ENCODE results near the gene NPHP4. TPM values are rescaled to one million over a fixed set of nuclear protein-coding genes. Genes with fewer than 3 reads are reported as not detected.

NPHP4 gene
- total RNA-seq, 4 donors from 2014 or later = 6.7 to 19.9 (median 10.5) TPM

DNA sequence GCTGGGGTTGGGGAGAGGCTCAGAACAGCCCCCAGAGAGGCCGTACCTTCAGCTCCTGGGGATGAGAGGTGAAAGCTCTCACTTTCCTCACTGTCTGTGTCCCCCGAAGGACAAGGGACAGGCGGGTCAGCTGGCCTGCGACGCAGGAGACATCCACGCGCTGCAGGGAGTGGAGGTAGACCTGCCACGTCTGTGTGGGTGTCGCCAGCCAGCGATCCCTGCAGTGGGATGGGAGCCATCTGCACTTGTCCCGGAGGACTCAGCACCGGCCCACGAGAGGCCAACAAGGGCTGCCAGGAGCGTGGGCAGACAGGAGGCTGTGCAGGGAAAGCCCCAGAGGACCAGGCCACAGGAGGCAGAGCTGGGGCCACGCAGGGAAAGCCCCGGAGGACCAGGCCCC lies 127.2 kb downstream of the NPHP4 start:
- H3K36me3 ChIP-seq = peaks cover 0 to 2% (median 0%) of the 10 kb centered on the region in 4 donors
- no peaks in the 10 kb centered on the region for H3K4me1 ChIP-seq
- no peak overlapping the region for H3K27ac ChIP-seq
- no peak for TF ChIP-seq POLR2A (IDR thresholded peaks at IDR 0.05)
- TF ChIP-seq EP300 (IDR thresholded peaks at IDR 0.05; ENCODE audit: low read depth) = no peak
- TF ChIP-seq, protein P1, sequence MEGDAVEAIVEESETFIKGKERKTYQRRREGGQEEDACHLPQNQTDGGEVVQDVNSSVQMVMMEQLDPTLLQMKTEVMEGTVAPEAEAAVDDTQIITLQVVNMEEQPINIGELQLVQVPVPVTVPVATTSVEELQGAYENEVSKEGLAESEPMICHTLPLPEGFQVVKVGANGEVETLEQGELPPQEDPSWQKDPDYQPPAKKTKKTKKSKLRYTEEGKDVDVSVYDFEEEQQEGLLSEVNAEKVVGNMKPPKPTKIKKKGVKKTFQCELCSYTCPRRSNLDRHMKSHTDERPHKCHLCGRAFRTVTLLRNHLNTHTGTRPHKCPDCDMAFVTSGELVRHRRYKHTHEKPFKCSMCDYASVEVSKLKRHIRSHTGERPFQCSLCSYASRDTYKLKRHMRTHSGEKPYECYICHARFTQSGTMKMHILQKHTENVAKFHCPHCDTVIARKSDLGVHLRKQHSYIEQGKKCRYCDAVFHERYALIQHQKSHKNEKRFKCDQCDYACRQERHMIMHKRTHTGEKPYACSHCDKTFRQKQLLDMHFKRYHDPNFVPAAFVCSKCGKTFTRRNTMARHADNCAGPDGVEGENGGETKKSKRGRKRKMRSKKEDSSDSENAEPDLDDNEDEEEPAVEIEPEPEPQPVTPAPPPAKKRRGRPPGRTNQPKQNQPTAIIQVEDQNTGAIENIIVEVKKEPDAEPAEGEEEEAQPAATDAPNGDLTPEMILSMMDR (IDR thresholded peaks at IDR 0.05) = no peak
- no peak for TF ChIP-seq POLR2AphosphoS5 (IDR thresholded peaks at IDR 0.05)
- in situ Hi-C loops (cut with MboI; ENCODE audit: low pct_ligation_motif_present in 1 of 4, low pct_unique_long_range_greater_than_20kb in 1 of 4, low sequenced_read_pairs in 3 of 4) = no loop called here
- H3K9me3 ChIP-seq = no peaks in the 10 kb centered on the region
- WGBS, 2 donors (ENCODE audit: low coverage in 1 of 2) = 90% methylated on average over 15 of the region's 16 CpGs; no CpG with 5 or more reads in 1 of the 2 donors
- no peaks in the 10 kb centered on the region for H3K27me3 ChIP-seq
- no peak for DNase-seq
- H3K4me3 ChIP-seq = no peak overlapping the region
- intact Hi-C loops (cut with DNase I; ENCODE audit: low total_unique reads) = no loop called here

DNA sequence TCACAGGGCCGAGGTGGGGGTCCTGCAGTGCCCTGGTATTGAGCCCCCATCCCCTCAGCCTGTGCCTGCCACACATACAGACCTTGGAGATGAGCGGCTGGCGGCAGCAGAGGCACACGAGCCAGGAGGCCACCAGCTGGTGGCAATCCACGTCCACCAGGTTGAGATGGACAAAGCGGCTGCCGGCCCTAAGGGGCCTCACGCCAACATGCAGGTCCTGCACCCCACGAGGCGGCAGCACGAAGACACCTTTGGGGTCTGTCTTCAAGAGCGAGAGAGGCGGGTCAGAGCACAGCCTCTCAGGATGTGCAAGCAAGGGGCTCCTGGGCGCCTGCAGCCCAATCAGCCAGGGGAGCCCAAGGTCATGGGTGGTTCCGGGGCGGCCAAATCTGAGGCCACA lies 128.0 kb downstream of the NPHP4 start:
- no peaks in the 10 kb centered on the region for H3K27me3 ChIP-seq
- no peak overlapping the region for H3K4me3 ChIP-seq
- no peaks in the 10 kb centered on the region for H3K4me1 ChIP-seq
- H3K27ac ChIP-seq = no peak overlapping the region
- intact Hi-C loops (cut with DNase I; ENCODE audit: low total_unique reads) = no loop called here
- H3K9me3 ChIP-seq = no peaks in the 10 kb centered on the region
- DNase-seq = no peak
- TF ChIP-seq EP300 (IDR thresholded peaks at IDR 0.05; ENCODE audit: low read depth) = no peak
- TF ChIP-seq, protein P1 (IDR thresholded peaks at IDR 0.05) = no peak
- no peak for TF ChIP-seq POLR2AphosphoS5 (IDR thresholded peaks at IDR 0.05)
- TF ChIP-seq POLR2A (IDR thresholded peaks at IDR 0.05) = no peak
- in situ Hi-C loops (cut with MboI; ENCODE audit: low pct_ligation_motif_present in 1 of 4, low pct_unique_long_range_greater_than_20kb in 1 of 4, low sequenced_read_pairs in 3 of 4) = no loop called here
- H3K36me3 ChIP-seq = peaks cover 0 to 2% (median 0%) of the 10 kb centered on the region in 4 donors
- 96% methylated on average over 16 of the region's 16 CpGs; no CpG with 5 or more reads in 1 of the 2 donors for WGBS, 2 donors (ENCODE audit: low coverage in 1 of 2)

DNA sequence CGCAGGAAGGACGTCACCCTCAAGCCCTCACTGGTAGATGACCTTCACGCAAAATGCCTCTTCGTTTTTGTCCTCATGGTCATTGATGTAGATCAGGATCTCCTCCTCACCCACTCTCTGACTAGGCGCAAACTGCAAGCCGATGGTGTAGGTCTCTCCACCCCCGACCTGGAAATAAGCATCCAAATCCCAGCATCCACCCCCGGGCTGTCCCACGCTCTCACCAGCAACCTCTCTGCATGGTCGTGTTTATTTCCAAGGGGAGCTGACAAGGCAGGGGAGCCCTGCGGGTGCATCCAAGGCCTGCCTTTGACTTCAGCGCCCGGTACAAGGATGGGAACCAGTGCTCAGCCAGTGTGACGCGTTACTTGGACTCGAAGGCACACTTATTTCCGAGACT lies 129.0 kb downstream of the NPHP4 start:
- intact Hi-C loops (cut with DNase I; ENCODE audit: low total_unique reads) (no loop called here), in situ Hi-C loops (cut with MboI; ENCODE audit: low pct_ligation_motif_present in 1 of 4, low pct_unique_long_range_greater_than_20kb in 1 of 4, low sequenced_read_pairs in 3 of 4) (no loop called here)
- no peaks in the 10 kb centered on the region for H3K27me3 ChIP-seq
- no peaks in the 10 kb centered on the region for H3K9me3 ChIP-seq
- H3K4me3 ChIP-seq = no peak overlapping the region
- 93% methylated on average over 17 of the region's 17 CpGs; no CpG with 5 or more reads in 1 of the 2 donors for WGBS, 2 donors (ENCODE audit: low coverage in 1 of 2)
- H3K4me1 ChIP-seq = no peaks in the 10 kb centered on the region
- TF ChIP-seq, protein P1 (IDR thresholded peaks at IDR 0.05) = no peak
- TF ChIP-seq POLR2A (IDR thresholded peaks at IDR 0.05) (no peak), EP300 (IDR thresholded peaks at IDR 0.05; ENCODE audit: low read depth) (no peak), POLR2AphosphoS5 (IDR thresholded peaks at IDR 0.05) (no peak)
- DNase-seq = no peak
- H3K27ac ChIP-seq = no peak overlapping the region
- peaks cover 0 to 2% (median 0%) of the 10 kb centered on the region in 4 donors for H3K36me3 ChIP-seq

DNA sequence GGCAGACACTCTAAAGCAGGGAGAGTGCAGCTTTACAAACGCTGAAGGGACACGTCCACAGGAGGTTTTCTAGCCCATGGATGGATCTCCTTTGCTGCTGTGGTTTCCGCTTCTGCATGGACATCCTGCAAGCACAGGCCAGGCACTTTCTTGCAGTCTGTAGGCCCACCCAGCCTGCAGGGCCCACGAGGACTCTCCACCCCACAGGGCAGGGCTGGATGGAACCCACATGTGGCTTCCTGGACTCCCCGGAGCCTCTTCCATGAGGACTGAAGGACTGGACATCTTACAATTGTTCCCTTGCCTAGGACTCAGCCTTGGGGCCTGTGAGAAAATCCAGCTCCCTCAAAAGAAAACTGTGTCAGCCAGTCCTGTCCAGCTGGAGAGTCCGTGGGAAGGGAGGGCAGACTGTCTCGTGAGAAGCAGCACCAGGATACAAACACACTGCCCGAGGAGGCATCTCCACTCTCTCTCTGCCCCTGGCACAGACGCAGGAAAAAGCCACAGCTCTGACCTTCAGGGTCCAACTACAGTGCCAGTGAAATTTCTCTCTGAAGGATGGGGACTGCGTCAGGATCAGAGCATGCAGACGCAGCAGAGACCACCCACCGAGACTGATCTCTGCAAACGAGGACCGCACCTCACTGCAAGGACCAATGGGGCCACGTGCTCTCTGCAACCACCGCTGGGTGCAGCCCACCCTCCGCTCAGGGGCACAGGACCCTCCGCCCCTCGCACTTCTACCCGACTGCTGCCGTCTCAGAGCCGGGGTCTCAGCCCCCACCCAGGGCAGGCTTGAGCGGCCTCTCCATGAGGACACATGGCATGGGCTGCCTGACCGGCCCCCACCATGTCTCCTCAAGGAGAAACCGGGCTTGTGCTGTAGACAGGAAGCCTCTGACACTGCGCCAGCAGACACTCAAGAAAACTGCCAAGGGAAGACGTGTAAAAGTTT lies 130.1 kb downstream of the NPHP4 start:
- Histone ChIP-seq H3K4me3 (no peak overlapping the region), H3K9me3 (no peaks in the 10 kb centered on the region), H3K27me3 (no peaks in the 10 kb centered on the region), H3K36me3 (peaks cover 0 to 2% (median 0%) of the 10 kb centered on the region in 4 donors), H3K27ac (no peak overlapping the region), H3K4me1 (no peaks in the 10 kb centered on the region)
- 88% methylated on average over 26 of the region's 27 CpGs; no CpG with 5 or more reads in 1 of the 2 donors for WGBS, 2 donors (ENCODE audit: low coverage in 1 of 2)
- in situ Hi-C loops (cut with MboI; ENCODE audit: low pct_ligation_motif_present in 1 of 4, low pct_unique_long_range_greater_than_20kb in 1 of 4, low sequenced_read_pairs in 3 of 4) = no loop called here
- TF ChIP-seq POLR2A (IDR thresholded peaks at IDR 0.05) = no peak
- TF ChIP-seq EP300 (IDR thresholded peaks at IDR 0.05; ENCODE audit: low read depth) = no peak
- TF ChIP-seq, protein P1 (IDR thresholded peaks at IDR 0.05) = no peak
- no peak for TF ChIP-seq POLR2AphosphoS5 (IDR thresholded peaks at IDR 0.05)
- DNase-seq = no peak
- intact Hi-C loops (cut with DNase I; ENCODE audit: low total_unique reads) = no loop called here

Data from transverse colon (tissue), 4 donors.